Activated CD4-positive, alpha-beta T cell treated with anti-CD3 and anti-CD28 coated beads for 48 hours (primary cell): Measurements from ENCODE around the gene TCEANC2.

Source experiments
- DNase-seq: peaks from one replicate; pipeline ENCODE4 v3.0.0-alpha.2; 2020

TCEANC2 gene

DNA sequence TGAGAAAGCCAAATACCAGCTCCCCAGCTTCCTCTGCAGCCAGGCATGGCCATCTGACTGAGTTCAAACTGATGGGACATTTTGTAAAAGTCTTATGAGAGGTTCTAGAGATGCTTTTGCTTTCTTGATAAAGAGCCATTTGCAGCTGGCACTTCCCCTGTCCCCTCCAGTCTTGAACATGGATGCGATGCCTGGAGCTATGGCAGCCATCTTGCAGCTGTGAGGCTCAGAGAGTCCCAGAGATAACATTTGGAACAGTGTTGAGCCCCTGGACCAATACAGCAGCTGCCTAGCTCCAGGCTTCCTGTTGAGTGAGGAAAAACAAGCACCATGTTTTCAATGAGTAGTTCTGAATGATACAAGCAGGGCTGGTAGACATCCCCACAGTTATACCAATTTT, 85.6 kb downstream of the TCEANC2 start:
- DNase-seq: no peak

DNA sequence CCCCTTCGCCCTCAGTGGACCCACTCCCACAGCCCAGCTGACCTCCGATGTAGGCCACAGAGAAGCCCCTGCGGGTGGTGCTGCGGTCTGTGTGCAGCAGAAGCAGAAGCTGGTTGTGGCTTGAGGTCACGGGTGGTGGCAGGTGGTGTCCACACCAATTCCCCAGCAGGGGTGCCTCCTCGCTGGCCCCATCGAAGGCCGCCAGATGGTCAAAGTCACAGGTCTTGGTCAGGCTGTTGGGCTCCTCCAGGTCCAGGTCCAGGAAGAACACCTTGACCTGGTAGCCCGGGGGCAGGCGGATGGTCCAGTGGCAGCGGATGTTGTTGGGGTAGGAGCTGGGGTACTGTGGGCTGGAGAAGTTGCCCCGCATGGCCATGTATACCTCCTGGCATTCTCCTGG, 86.3 kb downstream of the TCEANC2 start:
- no peak for DNase-seq

DNA sequence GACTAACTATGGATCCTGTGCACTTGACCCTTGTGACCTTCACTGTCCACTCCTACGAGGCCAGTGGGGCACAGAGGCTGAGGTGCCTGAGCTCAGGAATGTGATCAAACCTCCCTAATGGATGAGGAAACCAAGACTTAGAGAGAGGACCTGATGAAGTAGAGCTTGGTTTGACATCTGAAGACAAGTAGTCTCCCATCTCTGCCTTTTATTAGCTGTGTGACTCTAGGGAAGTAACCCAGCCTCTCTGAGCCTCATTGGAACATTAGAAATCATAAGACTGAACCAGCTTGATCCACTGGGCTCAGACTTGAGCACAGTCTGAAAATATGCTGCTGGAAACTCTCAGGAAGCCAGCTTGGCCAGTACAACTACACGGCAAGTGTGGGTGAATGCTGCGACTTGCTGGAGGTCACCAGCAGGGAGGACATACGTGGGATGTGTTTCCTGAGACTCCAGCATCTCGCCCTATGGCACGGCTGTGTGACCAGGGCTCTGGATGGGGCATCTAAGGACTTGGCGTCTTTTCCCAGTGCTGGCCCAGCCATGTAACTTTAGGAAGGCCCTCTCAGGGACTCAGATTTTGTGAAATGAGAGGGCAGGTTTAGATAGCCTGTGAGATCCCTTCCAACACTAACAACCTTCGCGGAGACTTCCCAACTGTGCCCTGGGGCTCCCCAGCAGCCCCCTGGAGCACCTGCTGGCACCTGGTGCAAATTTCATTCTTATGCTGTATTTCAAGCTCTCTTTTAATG, 88.9 kb downstream of the TCEANC2 start:
- DNase-seq: no peak

DNA sequence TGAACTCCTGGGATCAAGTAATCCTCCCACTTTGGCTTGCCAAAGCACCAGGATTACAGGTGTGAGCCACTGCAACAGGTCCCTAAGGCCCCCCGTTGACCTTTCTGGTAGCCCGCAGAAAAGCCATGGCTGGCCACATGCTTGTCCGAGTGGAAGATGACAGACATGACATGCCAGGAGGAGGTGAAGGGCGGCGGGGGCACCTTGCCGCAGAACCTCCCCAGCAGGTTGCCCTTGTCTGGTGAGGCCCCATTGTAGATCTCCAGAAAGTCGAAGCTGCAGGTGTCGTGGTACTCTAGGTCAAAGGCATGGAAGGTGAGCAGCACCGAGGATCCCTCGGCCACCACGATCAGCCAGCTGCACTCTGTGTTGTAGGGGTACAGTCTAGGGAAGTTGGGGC, 91.0 kb downstream of the TCEANC2 start:
- DNase-seq: no peak

DNA sequence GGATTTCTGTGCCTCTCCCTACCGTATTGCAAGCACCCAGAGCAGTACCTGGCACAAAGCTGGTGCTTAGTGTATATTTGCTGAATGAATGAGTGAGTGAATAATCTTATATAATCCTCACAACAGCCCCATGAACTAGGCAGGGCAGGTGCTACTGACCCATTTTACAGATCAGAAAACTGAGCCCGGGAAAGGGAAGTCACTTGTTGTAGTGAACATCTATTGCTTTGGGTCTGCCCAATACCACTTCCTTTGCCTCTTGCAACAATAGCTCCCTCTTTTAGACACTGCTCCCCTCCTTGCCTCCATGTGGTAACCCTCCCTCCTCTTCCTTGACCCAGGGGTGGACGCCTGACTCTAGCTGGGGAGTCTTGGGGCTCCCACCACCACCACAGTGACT, 96.3 kb downstream of the TCEANC2 start:
- no peak for DNase-seq

DNA sequence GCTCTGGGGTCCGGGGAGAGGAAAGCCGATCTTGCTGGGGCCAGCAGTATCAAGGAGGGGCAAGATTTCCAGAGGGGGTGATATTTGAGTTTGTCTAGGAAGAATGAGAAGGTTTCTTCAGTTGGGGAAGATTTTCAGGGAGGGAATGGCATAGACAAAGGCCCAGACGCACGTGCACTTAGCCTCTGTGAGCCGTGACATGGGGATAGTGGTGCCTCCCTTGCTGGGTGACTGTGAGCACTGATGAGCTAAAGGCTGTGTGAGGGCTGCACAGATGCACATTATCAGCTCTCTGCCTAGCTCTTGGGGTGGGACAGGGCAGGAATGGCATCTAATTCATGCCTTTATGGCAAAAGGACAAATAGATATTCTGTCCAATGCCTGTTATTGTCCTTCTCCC, 97.6 kb downstream of the TCEANC2 start:
- DNase-seq: no peak

DNA sequence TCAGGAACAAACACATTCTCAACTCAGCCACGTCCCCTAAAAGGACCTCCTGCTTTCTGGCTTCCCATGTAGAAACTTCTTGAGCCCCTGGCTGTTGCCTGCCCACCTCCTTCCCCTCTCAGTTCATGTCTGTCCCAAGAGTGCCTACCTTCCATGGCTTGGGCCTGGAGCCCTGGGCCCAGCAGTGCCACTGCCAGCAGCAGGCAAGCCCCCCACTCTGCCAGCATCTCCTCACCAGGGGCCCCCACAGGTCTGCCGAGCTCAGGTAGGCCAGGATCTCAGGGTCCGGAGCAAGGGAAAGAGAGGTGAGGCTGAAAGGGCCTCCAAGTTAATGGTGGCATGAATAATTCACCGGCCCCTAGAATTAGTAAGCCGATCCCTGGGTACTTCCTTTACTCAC, 99.3 kb downstream of the TCEANC2 start, which contains the start of gene CDCP2:
CDCP2 (minus strand) TSS at position 305 of the 400 bp plus-strand sequence; CDS start at position 227, 78 bp downstream.
- no peak for DNase-seq

- DNase-seq: no peak
Measured at GRCh38 chr1:54153535-54154439, 100.4 kb downstream of the TCEANC2 start.
